GM19395 (cell line): ENCODE measurements around the gene ST6GALNAC3.

Experiments
- ATAC-seq: cut with Tn5 transposase; IDR thresholded peaks from one replicate; pipeline ENCODE4 v1.9.1; 2021; ENCODE audit warnings: mild to moderate bottlenecking, moderate library complexity; ENCODE audit not compliant: unreplicated experiment

The ST6GALNAC3 gene

DNA sequence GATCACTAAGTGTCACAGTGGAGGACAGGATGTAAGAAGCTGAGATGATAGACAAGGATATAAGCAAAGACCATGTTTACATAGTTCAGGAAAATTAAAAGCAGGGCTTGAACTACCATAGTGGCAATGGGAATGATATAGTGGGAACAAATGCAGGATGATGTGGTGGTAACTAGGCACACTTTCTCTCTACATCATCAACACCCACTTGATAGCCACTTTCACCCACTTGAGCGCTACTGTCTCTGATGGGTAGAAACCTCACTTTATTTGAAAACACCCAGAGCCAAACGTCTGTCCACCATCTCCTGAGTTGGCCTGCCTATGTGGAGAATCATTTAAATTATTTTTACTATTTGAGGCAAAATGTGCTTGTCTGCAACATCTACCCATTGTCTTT, 487.7 kb downstream of the ST6GALNAC3 start:
- no peak for ATAC-seq

GRCh38 chr1:76568573-76569238, 494.2 kb downstream of the ST6GALNAC3 start:
- ATAC-seq, result no peak

DNA sequence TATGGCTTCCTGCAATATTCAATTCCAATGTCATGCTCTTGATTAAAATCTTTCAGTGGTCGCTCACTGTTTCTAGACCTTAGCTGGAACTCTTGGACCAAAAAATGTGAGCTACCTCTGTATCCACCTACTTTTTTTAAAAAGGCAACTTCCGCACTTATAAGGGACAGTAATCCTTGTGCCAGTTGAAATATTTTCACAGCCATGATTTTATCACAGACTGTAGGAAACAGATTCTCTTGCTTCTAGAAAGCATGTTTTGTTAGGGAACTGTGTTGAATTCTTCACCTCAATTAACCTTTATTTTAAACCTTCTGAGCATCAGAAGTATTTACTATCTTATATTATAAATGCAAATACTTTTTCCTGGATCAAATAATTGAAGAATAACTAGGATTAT, 496.7 kb downstream of the ST6GALNAC3 start:
- no peak for ATAC-seq

DNA sequence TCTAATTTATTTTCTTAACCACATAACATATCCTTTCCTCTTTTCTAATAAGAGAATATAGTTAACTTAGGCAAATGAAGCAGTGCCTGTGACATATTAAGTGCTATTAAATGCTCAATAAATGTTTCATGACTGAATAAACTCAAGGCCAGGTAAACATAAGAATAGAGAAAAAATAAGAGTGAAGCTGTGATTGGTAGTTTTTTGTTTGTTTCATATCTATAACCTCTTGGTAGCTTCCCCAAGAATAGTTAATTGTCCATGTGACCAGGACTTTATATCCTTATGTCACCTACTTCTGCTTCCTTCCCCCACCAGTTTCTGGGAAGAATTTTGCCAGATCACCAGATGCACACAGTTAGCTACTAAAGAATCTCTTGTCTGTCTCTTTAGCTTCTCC, 497.7 kb downstream of the ST6GALNAC3 start:
- ATAC-seq, result no peak

GRCh38 chr1:76576876-76577524, 502.5 kb downstream of the ST6GALNAC3 start:
- no peak for ATAC-seq

- no peak for ATAC-seq
These were observed 503.1 kb downstream of the ST6GALNAC3 start for GRCh38 chr1:76577525-76578185.

GRCh38 chr1:76580206-76580605, 505.7 kb downstream of the ST6GALNAC3 start:
- no peak for ATAC-seq

DNA sequence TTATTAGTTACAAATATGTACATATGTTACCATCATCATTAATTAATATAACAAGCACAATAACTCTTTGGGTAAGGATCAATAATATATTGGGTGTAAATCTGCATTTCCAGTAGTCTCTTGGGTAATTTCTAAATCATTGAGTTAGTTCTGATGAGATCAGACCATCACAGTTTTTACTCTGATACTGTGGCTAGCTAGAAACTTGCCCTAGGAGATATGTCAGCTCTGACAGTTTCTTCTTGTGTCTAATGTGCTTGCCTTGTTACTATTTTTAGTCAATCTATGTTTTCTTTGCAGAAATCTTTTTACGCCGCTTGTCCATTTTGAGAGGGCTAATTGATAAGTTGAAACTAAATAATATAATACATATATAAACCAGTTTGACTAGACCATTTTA, 507.2 kb downstream of the ST6GALNAC3 start:
- no peak for ATAC-seq

DNA sequence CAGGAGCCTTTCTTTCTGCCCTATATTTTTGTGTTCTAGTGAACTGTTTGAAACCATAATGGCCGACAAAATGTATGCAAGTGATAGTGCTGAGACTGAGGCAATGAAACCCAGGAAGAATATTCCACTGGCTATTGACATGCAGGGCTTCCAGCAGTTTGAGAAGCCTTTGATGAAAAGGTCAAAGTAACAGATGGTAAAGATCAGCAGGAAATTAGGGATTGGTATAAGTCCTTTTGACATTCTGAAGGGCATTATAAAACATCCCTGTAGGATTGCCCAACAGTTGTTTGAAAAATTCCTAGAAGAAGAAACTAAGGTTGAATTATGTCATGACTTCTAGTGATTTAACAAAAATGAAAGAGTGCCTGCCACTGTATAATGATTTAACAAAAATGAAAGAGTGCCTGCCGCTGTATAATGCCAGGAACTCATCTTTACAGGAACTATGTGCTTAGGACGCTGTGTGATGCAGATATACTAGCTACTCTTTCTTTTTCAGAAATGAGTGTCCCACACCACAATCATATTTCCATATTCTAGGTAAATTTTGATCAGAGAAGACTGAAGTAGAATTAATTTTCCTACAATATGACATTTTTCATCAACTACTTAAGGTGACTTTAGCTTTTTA, 508.8 kb downstream of the ST6GALNAC3 start:
- ATAC-seq, result no peak

DNA sequence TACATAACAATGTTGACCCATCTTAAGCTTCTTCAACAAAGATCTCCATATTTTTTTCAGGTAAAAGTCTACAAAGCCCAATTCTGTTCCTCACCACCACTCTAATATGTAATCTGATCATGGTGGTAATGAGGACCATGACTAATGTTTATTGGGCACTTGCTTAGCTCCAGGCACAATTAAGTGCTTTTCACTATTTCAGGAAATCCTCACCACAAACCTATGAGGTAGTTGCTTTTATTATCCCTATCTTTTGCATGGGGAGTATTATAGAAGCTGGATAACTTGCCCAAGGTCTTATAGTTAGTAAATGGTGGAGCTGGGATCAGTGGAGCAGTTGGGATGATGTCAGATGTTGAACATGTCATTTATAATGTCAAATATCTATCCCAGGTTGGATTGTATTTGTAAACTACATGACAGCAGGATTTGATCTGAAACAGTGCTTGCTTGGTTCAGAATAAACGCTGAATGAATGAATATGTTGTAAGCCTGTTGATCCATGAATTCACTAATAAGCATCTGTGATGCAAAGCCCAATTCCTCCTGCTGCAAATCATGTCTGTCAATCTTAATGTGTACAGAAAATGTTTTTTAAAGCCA, 509.4 kb downstream of the ST6GALNAC3 start:
- no peak for ATAC-seq

- no peak for ATAC-seq
These were observed 511.6 kb downstream of the ST6GALNAC3 start for GRCh38 chr1:76585980-76586674.

- no peak for ATAC-seq
These were observed 512.7 kb downstream of the ST6GALNAC3 start for GRCh38 chr1:76587212-76587611.

DNA sequence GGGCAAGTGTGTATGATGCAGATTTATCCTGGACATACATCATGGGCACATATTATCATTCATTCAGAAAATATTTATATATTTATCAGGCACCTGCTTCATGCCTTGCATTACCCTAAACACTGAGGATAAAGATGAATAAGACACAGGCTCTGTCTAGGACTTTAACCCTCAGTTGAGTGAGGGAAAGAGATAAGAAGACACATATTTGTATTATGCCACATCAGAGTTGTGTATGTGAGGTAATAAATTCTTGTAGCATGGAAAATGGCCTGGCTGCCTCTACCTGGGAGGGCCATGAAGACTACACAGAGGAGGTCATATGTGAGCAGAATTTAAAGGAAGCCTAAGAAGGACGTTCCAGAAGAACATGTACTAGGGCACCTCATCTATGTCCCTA, 516.9 kb downstream of the ST6GALNAC3 start:
- ATAC-seq, result no peak

GRCh38 chr1:76591963-76592362, 517.4 kb downstream of the ST6GALNAC3 start:
- no peak for ATAC-seq

- no peak for ATAC-seq
These were observed 518.6 kb downstream of the ST6GALNAC3 start for GRCh38 chr1:76593141-76593540.

GRCh38 chr1:76593618-76594017, 519.1 kb downstream of the ST6GALNAC3 start:
- ATAC-seq, result no peak

GRCh38 chr1:76595024-76595423, 520.5 kb downstream of the ST6GALNAC3 start:
- ATAC-seq, result no peak

DNA sequence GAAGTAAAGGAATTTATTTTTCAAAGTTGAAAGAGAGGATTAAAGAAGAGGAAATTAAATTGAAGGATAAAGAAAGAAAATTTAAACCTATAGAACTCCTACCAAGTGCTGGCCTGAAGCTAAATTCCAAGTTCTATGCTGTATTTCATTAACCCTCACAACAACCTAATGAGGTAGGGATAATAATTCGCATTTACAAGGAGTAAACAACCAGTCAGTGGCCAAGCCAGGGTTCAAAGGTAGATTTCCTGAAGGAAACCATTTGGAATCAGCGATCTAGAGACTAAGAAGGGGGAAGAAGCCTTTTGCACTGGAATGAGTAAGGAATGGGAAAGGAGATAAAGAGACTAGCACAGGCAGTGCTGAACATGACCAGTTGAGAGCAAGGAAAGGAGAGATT, 526.9 kb downstream of the ST6GALNAC3 start:
- ATAC-seq, result no peak

DNA sequence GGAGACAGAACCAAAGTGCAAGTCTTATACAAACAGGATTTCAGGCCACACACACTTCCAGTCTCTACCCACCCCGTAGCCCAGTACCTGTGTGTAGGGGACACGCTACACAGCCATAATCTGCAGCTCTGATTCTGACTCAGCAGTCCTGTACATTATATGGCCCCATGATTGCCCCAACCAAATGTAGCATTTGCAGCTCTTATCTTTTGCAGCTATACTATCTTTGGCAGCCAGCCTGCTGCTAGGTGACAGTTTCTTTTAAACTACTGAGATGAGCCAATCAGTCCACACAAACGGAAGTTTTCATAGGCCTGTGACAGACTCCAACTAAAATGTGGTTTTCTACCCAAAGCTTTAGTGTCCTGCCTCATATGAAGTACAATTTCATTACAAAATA, 533.2 kb downstream of the ST6GALNAC3 start:
- no peak for ATAC-seq

DNA sequence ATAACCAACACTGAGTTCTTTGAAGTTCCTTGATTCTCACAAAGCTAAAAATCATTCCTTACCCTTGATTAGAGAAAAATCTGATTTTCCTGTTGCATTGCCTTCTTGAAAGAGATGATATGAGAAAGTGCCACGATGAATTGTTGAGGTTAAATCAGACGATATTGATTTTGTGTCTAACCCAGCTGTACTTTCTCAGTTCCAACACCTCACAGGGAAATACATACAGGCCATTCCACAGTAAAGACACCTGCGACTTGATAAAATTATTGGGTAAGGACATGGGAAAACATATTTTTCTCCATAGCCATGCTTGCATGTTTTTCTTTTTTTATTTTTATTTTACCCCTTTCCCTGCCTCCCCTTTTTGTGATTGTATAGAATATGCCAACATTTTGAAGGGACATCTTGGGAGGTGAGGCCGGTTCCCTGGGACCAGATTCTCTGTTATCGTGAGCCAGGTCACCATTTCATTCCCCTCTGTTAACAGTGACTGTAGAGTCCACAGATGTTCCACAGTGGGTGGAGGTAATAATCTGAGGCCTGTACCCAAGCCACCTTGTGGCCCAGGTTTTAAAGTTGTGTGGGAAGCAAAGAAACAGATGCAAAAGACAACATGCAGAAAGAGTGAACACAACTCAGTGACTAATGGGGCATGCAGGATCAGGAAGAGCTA, 537.4 kb downstream of the ST6GALNAC3 start:
- ATAC-seq, result no peak
